Osteoblast (primary cell): ENCODE data around the gene GADD45G. TPM values are rescaled to one million over a fixed set of nuclear protein-coding genes. Genes with fewer than 3 reads are reported as not detected.

Experiments used
- DNase-seq: peaks from one replicate; pipeline ENCODE4 v3.0.0; 2011; ENCODE audit warnings: low spot score, mixed read lengths; ENCODE audit not compliant: insufficient read length; ENCODE audit errors: missing footprints
- H2AFZ ChIP-seq: 2 replicates; pipeline ENCODE4 v1.6.0; 2011; ENCODE audit warnings: mild to moderate bottlenecking, low read length
- H3K27ac ChIP-seq: 2 replicates; pipeline ENCODE4 v1.5.1; 2011; ENCODE audit warnings: mild to moderate bottlenecking, low read depth, low read length, moderate library complexity
- H3K27me3 ChIP-seq: 2 replicates; pipeline ENCODE4 v1.6.0; 2012; ENCODE audit warnings: mild to moderate bottlenecking, control low read depth, inconsistent platforms, low read length, moderate library complexity; ENCODE audit not compliant: insufficient read depth
- H3K36me3 ChIP-seq: 2 replicates; pipeline ENCODE4 v1.5.1; 2011; ENCODE audit warnings: mild to moderate bottlenecking, low read length, control low read depth, moderate library complexity; ENCODE audit not compliant: insufficient read depth
- H3K4me1 ChIP-seq: 2 replicates; pipeline ENCODE4 v1.5.1; 2011; ENCODE audit warnings: mild to moderate bottlenecking, low read length, control low read depth, moderate library complexity; ENCODE audit not compliant: insufficient read depth
- H3K4me2 ChIP-seq: 2 replicates; pipeline ENCODE4 v1.6.0; 2011; ENCODE audit warnings: mild to moderate bottlenecking, low read length; ENCODE audit not compliant: insufficient read depth
- H3K4me3 ChIP-seq: fragments of 200-600 bp; sonication (generic); 3 replicates; pipeline ENCODE4 v1.5.1; 2012; ENCODE audit warnings: mild to moderate bottlenecking, low read length, inconsistent platforms; ENCODE audit not compliant: insufficient read depth
- H3K79me2 ChIP-seq: 2 replicates; pipeline ENCODE4 v1.6.0; 2012; ENCODE audit warnings: mild to moderate bottlenecking, low read length, control low read depth, inconsistent platforms; ENCODE audit not compliant: insufficient read depth
- H3K9me3 ChIP-seq: 2 replicates; pipeline ENCODE4 v1.5.1; 2011; ENCODE audit warnings: low read depth, low read length, control low read depth
- H4K20me1 ChIP-seq: 2 replicates; pipeline ENCODE4 v1.6.0; 2012; ENCODE audit warnings: mild to moderate bottlenecking, low read length, control low read depth; ENCODE audit not compliant: insufficient read depth
- total RNA-seq: library from RNA; depleted of rRNA; stranded (reverse); fragments of >200 nt; gene quantifications from 2 replicates; pipeline ENCODE4 v1.2.3, GENCODE V29; 2012
- TF ChIP-seq, protein P1 (sequence below): IDR thresholded peaks from 2 replicates; pipeline ENCODE4 v1.5.1; 2011; ENCODE audit warnings: mild to moderate bottlenecking, low read depth, low read length, moderate library complexity; ENCODE audit errors: extremely low read depth

The GADD45G gene
- total RNA-seq, 1 donor = under 0.01 TPM

- Histone ChIP-seq H4K20me1 (no peaks in the 10 kb centered on the region), H3K9me3 (no peaks in the 10 kb centered on the region), H3K4me2 (no peak overlapping the region), H3K27me3 (no peaks in the 10 kb centered on the region), H3K36me3 (no peaks in the 10 kb centered on the region), H3K4me1 (no peaks in the 10 kb centered on the region), H3K4me3 (no peak overlapping the region), H2AFZ (no peak overlapping the region), H3K27ac (no peak overlapping the region), H3K79me2 (no peaks in the 10 kb centered on the region)
- DNase-seq = no peak
- TF ChIP-seq, protein P1, sequence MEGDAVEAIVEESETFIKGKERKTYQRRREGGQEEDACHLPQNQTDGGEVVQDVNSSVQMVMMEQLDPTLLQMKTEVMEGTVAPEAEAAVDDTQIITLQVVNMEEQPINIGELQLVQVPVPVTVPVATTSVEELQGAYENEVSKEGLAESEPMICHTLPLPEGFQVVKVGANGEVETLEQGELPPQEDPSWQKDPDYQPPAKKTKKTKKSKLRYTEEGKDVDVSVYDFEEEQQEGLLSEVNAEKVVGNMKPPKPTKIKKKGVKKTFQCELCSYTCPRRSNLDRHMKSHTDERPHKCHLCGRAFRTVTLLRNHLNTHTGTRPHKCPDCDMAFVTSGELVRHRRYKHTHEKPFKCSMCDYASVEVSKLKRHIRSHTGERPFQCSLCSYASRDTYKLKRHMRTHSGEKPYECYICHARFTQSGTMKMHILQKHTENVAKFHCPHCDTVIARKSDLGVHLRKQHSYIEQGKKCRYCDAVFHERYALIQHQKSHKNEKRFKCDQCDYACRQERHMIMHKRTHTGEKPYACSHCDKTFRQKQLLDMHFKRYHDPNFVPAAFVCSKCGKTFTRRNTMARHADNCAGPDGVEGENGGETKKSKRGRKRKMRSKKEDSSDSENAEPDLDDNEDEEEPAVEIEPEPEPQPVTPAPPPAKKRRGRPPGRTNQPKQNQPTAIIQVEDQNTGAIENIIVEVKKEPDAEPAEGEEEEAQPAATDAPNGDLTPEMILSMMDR = no peak
Observed at GRCh38 chr9:89619019-89619418, 14.2 kb downstream of the GADD45G start.

- TF ChIP-seq, protein P1 = no peak
- no peak overlapping the region for H3K4me2 ChIP-seq
- no peaks in the 10 kb centered on the region for H3K9me3 ChIP-seq
- no peak overlapping the region for H3K27ac ChIP-seq
- H3K79me2 ChIP-seq = no peaks in the 10 kb centered on the region
- DNase-seq = no peak
- no peaks in the 10 kb centered on the region for H3K27me3 ChIP-seq
- no peaks in the 10 kb centered on the region for H4K20me1 ChIP-seq
- no peak overlapping the region for H2AFZ ChIP-seq
- no peaks in the 10 kb centered on the region for H3K36me3 ChIP-seq
- H3K4me3 ChIP-seq = no peak overlapping the region
- no peaks in the 10 kb centered on the region for H3K4me1 ChIP-seq
Observed at GRCh38 chr9:89619424-89620138, 14.8 kb downstream of the GADD45G start.

DNA sequence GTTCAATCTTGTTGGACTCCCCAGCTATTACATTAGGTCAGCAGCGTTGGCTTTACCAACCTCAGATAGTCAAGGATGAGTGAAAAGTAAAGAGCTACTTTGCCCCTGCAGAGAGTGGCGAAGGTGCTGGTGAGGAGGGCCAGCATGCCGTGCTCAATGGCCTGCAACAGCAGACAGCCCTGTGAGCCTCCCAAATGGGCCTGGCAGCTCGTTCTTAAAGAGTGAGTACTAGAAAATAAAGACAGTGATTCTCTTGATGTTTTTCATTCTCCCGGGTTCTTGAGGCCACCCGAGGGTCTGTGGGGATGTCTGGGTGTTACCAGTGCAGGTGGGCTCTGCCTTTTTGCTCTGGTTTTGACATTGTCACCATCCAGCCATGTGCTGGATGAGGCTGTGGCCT is 16.2 kb downstream of the GADD45G start:
- Histone ChIP-seq H3K4me2 (no peak overlapping the region), H3K4me1 (no peaks in the 10 kb centered on the region), H3K79me2 (no peaks in the 10 kb centered on the region), H4K20me1 (no peaks in the 10 kb centered on the region), H3K27me3 (no peaks in the 10 kb centered on the region), H3K27ac (no peak overlapping the region), H3K4me3 (no peak overlapping the region), H2AFZ (no peak overlapping the region), H3K9me3 (no peaks in the 10 kb centered on the region), H3K36me3 (no peaks in the 10 kb centered on the region)
- TF ChIP-seq, protein P1 = no peak
- no peak for DNase-seq

GRCh38 chr9:89621676-89622075 is 16.9 kb downstream of the GADD45G start:
- Histone ChIP-seq H3K36me3 (no peaks in the 10 kb centered on the region), H3K9me3 (no peaks in the 10 kb centered on the region), H3K4me1 (no peaks in the 10 kb centered on the region), H3K27me3 (no peaks in the 10 kb centered on the region), H3K4me2 (no peak overlapping the region), H3K79me2 (no peaks in the 10 kb centered on the region), H3K27ac (no peak overlapping the region), H4K20me1 (no peaks in the 10 kb centered on the region), H3K4me3 (no peak overlapping the region), H2AFZ (no peak overlapping the region)
- peak; percentile 54 for DNase-seq
- TF ChIP-seq, protein P1 = no peak
